ENCODE results near the gene RPL10. TPM values are rescaled to one million over a fixed set of nuclear protein-coding genes. Genes with fewer than 3 reads are reported as not detected.

The RPL10 gene
- total and polyA plus RNA-seq, 11 donors = 1,381 to 5,995 (median 2,140) TPM

DNA sequence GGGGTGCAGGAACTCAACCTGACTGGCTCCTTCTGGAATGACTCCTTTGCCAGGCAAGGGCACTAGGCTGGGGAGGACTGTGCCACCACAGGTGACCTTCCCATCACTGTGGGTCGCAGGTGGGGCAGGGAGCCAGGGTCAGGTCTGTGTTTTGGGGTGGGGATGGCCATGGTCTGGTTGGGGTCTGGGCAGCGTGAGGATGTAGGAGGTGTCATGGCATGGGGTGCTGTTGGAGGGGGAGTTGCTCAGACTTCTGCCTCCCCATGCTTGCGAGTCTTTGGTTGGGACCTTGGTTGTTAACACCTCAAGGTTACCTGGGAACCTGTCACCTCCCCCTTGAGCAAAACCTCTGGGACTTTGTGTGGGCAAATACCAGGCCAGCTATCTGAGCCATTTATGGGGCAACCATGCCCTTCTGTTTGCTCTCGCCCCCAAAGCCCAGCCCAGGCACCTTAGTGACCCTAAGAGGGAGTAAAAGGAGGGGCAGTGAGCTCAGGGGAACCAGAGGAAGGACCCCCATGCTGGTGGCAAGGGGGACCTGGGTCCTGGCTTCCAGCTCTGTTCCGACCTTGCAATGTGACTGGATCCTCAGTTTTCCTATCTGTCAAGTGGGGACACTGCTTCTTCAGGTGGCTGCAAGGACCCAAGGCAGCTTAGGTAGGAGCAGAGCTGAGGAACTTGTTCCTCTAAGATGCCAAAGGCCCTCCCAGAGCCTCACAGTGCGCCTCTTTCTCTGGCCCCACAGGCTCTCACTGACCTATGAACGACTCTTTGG, 36.4 kb downstream of the RPL10 start:
- Histone ChIP-seq H3K4me3 (no peak overlapping the region), H3K9me3 (no peaks in the 10 kb centered on the region), H3K36me3 (peaks cover 0 to 28% (median 10%) of the 10 kb centered on the region in 9 donors), H3K27me3 (no peaks in the 10 kb centered on the region), H3K27ac (no peak overlapping the region), H3K4me1 (peaks cover 0 to 27% (median 9%) of the 10 kb centered on the region in 12 donors)
- ATAC-seq (no peak), DNase-seq (no peak)
- 82 to 94% (median 89%) methylated on average over 7 of the region's 7 CpGs for WGBS, 4 donors
- intact Hi-C loops (cut with DNase I) = loop anchor here in 4 of 10 donors (5.0 to 10.0 kb wide), 4 partner anchors 32 to 83 kb away; partner anchors contain the start of genes EMD (in 1 of the 4), FAM3A (in 1 of the 4), FLNA (in 1 of the 4) and LAGE3 (in 1 of the 4)
- TF ChIP-seq, protein P1, sequence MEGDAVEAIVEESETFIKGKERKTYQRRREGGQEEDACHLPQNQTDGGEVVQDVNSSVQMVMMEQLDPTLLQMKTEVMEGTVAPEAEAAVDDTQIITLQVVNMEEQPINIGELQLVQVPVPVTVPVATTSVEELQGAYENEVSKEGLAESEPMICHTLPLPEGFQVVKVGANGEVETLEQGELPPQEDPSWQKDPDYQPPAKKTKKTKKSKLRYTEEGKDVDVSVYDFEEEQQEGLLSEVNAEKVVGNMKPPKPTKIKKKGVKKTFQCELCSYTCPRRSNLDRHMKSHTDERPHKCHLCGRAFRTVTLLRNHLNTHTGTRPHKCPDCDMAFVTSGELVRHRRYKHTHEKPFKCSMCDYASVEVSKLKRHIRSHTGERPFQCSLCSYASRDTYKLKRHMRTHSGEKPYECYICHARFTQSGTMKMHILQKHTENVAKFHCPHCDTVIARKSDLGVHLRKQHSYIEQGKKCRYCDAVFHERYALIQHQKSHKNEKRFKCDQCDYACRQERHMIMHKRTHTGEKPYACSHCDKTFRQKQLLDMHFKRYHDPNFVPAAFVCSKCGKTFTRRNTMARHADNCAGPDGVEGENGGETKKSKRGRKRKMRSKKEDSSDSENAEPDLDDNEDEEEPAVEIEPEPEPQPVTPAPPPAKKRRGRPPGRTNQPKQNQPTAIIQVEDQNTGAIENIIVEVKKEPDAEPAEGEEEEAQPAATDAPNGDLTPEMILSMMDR (IDR thresholded peaks at IDR 0.05) = no peak
- TF ChIP-seq POLR2A (IDR thresholded peaks at IDR 0.05) = no peak

DNA sequence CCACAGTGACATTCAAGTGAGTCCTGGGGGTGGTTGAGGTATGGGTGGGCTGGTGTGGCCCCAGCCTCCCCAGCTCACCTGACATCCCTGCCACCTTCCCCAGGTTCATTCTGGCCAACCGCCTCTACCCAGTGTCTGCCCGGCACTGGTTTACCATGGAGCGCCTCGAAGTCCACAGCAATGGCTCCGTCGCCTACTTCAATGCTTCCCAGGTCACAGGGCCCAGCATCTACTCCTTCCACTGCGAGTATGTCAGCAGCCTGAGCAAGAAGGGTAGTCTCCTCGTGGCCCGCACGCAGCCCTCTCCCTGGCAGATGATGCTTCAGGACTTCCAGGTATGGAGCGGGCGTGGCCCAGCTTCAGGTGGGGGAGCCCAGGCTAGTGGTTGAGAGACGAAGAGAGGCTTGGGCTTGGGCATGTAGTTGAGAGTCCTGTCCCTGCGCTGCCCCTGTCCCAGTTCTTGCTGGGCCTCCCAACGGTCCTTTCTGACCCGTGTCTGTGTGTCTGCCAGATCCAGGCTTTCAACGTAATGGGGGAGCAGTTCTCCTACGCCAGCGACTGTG, 37.1 kb downstream of the RPL10 start:
- Histone ChIP-seq H3K36me3 (peaks cover 0 to 32% (median 14%) of the 10 kb centered on the region in 9 donors), H3K9me3 (no peaks in the 10 kb centered on the region), H3K4me3 (no peak overlapping the region), H3K27me3 (no peaks in the 10 kb centered on the region), H3K4me1 (peaks cover 0 to 20% (median 8%) of the 10 kb centered on the region in 12 donors), H3K27ac (no peak overlapping the region)
- no peak for ATAC-seq
- TF ChIP-seq, protein P1 (IDR thresholded peaks at IDR 0.05) = no peak
- TF ChIP-seq POLR2A (IDR thresholded peaks at IDR 0.05) = no peak
- WGBS, 4 donors = 89 to 97% (median 94%) methylated on average over 19 of the region's 19 CpGs
- intact Hi-C loops (cut with DNase I) = loop anchor here in 4 of 10 donors (5.0 to 10.0 kb wide), 4 partner anchors 33 to 82 kb away; partner anchors contain the start of genes EMD (in 1 of the 4), FAM3A (in 1 of the 4), FLNA (in 1 of the 4) and LAGE3 (in 1 of the 4)
- DNase-seq = peak in 2 of 5 donors; percentile 11 to 12

DNA sequence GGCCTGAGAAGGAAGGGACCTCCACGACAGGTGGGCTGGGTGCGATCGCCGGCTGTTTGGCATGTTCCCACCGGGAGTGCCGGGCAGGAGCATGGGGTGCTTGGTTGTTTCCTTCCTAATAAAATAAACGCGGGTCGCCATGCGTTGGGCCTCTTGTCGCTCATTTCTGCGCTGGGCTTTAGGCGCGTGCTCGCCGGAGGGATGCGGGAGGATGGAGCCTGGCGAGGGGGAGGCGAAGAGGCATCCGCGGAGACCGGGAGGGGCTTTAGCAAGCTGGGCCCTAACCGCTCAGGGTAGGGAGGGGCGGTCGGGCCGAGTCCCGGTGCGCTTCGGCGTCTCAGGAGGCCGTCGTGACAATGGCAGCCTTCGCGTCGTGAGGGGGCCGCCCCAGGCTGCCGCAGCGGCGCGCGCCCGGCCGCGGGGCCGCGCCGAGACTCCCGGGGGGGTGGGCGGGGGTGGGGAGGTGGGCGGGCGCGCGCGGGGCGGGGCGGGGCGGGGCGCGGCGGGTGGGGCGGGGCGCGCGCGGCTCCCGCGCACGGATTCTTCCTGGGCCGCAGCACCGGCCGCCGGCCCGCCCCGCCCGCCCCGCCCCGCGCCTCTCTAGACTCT, 38.3 kb downstream of the RPL10 start:
- peak; percentile 16 to 63 (median 32) for ATAC-seq
- peaks cover 0 to 44% (median 23%) of the 10 kb centered on the region in 9 donors for H3K36me3 ChIP-seq
- H3K4me3 ChIP-seq = peak overlapping the region; percentile 60 to 96 (median 78)
- H3K4me1 ChIP-seq = peaks cover 0 to 16% (median 4%) of the 10 kb centered on the region in 12 donors
- no peaks in the 10 kb centered on the region for H3K9me3 ChIP-seq
- no peak for TF ChIP-seq POLR2A (IDR thresholded peaks at IDR 0.05)
- TF ChIP-seq, protein P1 (IDR thresholded peaks at IDR 0.05) = no peak
- peak in 3 of 5 donors; percentile 35 to 45 (median 42) for DNase-seq
- intact Hi-C loops (cut with DNase I) = loop anchor here in 5 of 10 donors (2.0 to 10.0 kb wide), 5 partner anchors 24 to 81 kb away; partner anchors contain the start of genes EMD (in 1 of the 5), FAM3A (in 1 of the 5), FLNA (in 1 of the 5) and LAGE3 (in 1 of the 5)
- 4 to 42% (median 16%) methylated on average over 29 to 49 of the region's 78 CpGs for WGBS, 4 donors
- peak overlapping the region; percentile 83 to 96 (median 87) for H3K27ac ChIP-seq
- no peaks in the 10 kb centered on the region for H3K27me3 ChIP-seq

Measured in heart left ventricle (tissue), 16 donors.